ENCODE results near the gene ASB10. TPM values are rescaled to one million over a fixed set of nuclear protein-coding genes. Genes with fewer than 3 reads are reported as not detected.

The ASB10 gene
- total and polyA plus RNA-seq, 2 donors (not counting 1 experiment from before 2014, with no cell fraction given): not detected

DNA sequence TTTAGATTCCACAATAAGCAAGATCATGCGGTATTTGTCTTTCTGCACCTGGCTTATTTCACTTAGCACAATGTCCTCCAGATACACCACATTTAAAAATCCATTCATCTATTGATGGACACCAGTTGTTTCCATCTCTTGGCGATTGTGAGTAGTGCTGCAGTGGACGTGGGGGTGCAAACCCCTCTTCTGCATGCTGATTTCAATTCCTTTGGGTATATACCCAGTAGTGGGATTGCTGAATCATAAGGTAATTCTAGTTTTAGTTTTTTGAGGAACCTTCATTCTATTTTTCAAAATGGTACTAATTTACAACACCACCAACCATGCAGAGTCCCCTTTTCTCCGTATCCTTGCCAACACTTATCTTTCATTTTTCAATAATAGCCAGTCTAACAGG is 2.0 kb upstream of the ASB10 start:
- Histone ChIP-seq H3K36me3 (ENCODE audit: control insufficient read depth, insufficient read depth, low read length) (no peaks in the 10 kb centered on the region), H3K27me3 (ENCODE audit: control insufficient read depth, insufficient read depth, low read length) (peaks cover 27% of the 10 kb centered on the region)
- TF ChIP-seq, protein P1, sequence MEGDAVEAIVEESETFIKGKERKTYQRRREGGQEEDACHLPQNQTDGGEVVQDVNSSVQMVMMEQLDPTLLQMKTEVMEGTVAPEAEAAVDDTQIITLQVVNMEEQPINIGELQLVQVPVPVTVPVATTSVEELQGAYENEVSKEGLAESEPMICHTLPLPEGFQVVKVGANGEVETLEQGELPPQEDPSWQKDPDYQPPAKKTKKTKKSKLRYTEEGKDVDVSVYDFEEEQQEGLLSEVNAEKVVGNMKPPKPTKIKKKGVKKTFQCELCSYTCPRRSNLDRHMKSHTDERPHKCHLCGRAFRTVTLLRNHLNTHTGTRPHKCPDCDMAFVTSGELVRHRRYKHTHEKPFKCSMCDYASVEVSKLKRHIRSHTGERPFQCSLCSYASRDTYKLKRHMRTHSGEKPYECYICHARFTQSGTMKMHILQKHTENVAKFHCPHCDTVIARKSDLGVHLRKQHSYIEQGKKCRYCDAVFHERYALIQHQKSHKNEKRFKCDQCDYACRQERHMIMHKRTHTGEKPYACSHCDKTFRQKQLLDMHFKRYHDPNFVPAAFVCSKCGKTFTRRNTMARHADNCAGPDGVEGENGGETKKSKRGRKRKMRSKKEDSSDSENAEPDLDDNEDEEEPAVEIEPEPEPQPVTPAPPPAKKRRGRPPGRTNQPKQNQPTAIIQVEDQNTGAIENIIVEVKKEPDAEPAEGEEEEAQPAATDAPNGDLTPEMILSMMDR (conservative IDR thresholded peaks at IDR 0.05 in 1 of 2, IDR thresholded peaks at IDR 0.05 in 1 of 2; ENCODE audit: low read depth in 1 of 2, low read length in 2 of 2): no peak
- no peak for TF ChIP-seq EZH2 (IDR thresholded peaks at IDR 0.05; ENCODE audit: low read length, missing control alignments)

DNA sequence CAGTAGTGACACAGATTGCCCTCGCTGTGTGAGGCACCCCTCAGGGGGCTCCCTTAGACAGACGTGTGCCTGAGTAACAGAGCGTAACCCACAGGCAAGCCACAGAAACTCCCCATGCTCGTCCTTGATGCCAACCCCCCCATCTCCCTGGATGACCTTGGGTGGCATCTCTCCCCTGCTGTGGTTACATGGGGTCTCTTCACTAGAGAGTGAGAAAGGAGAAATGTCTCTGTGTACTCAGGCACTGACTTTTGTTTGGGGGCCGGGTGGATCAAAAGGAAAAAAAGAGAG is 1.1 kb upstream of the ASB10 start:
- no peaks in the 10 kb centered on the region for H4K20me1 ChIP-seq (ENCODE audit: control insufficient read depth, extremely low read depth, insufficient read depth, low read length)
- H3K36me3 ChIP-seq (ENCODE audit: control insufficient read depth, insufficient read depth, low read length): no peaks in the 10 kb centered on the region
- no peaks in the 10 kb centered on the region for H3K9me3 ChIP-seq (ENCODE audit: control insufficient read depth, insufficient read depth, low read depth, low read length)
- H3K27ac ChIP-seq (ENCODE audit: insufficient read depth, low read length): no peak overlapping the region
- no peak overlapping the region for H3K4me3 ChIP-seq (replicated peaks in 1 of 4; ENCODE audit: control extremely low read depth in 1 of 4, insufficient read depth in 1 of 4, low read depth in 3 of 4, low read length in 4 of 4)
- H3K9ac ChIP-seq (ENCODE audit: insufficient read depth, low read length): no peak overlapping the region
- no peak overlapping the region for H2AFZ ChIP-seq (ENCODE audit: low read length)
- no peaks in the 10 kb centered on the region for H3K79me2 ChIP-seq (ENCODE audit: control insufficient read depth, insufficient read depth, low read length)
- TF ChIP-seq, protein P1 (conservative IDR thresholded peaks at IDR 0.05 in 1 of 2, IDR thresholded peaks at IDR 0.05 in 1 of 2; ENCODE audit: low read depth in 1 of 2, low read length in 2 of 2): no peak
- TF ChIP-seq EZH2 (IDR thresholded peaks at IDR 0.05; ENCODE audit: low read length, missing control alignments): no peak
- H3K27me3 ChIP-seq (ENCODE audit: control insufficient read depth, insufficient read depth, low read length): peaks cover 27% of the 10 kb centered on the region
- no peaks in the 10 kb centered on the region for H3K4me1 ChIP-seq (ENCODE audit: control insufficient read depth, extremely low read depth, insufficient read depth, low read length)
- H3K4me2 ChIP-seq (ENCODE audit: extremely low read depth, insufficient read depth, low read length): no peak overlapping the region
- no peak for DNase-seq (ENCODE audit: low read depth in 2 of 2)

More for the DNA sequence above, 2.0 kb upstream of the ASB10 start:
- no peak overlapping the region for H2AFZ ChIP-seq (ENCODE audit: low read length)
- no peaks in the 10 kb centered on the region for H3K4me1 ChIP-seq (ENCODE audit: control insufficient read depth, extremely low read depth, insufficient read depth, low read length)
- no peaks in the 10 kb centered on the region for H3K9me3 ChIP-seq (ENCODE audit: control insufficient read depth, insufficient read depth, low read depth, low read length)
- no peak for DNase-seq (ENCODE audit: low read depth in 2 of 2)
- no peaks in the 10 kb centered on the region for H3K79me2 ChIP-seq (ENCODE audit: control insufficient read depth, insufficient read depth, low read length)
- H3K4me2 ChIP-seq (ENCODE audit: extremely low read depth, insufficient read depth, low read length): no peak overlapping the region
- no peak overlapping the region for H3K27ac ChIP-seq (ENCODE audit: insufficient read depth, low read length)
- H3K4me3 ChIP-seq (replicated peaks in 1 of 4; ENCODE audit: control extremely low read depth in 1 of 4, insufficient read depth in 1 of 4, low read depth in 3 of 4, low read length in 4 of 4): no peak overlapping the region
- no peak overlapping the region for H3K9ac ChIP-seq (ENCODE audit: insufficient read depth, low read length)
- no peaks in the 10 kb centered on the region for H4K20me1 ChIP-seq (ENCODE audit: control insufficient read depth, extremely low read depth, insufficient read depth, low read length)

- no peaks in the 10 kb centered on the region for H3K9me3 ChIP-seq (ENCODE audit: control insufficient read depth, insufficient read depth, low read depth, low read length)
- TF ChIP-seq EZH2 (IDR thresholded peaks at IDR 0.05; ENCODE audit: low read length, missing control alignments): no peak
- TF ChIP-seq, protein P1 (conservative IDR thresholded peaks at IDR 0.05 in 1 of 2, IDR thresholded peaks at IDR 0.05 in 1 of 2; ENCODE audit: low read depth in 1 of 2, low read length in 2 of 2): no peak
- no peaks in the 10 kb centered on the region for H3K79me2 ChIP-seq (ENCODE audit: control insufficient read depth, insufficient read depth, low read length)
- no peak overlapping the region for H3K4me3 ChIP-seq (replicated peaks in 1 of 4; ENCODE audit: control extremely low read depth in 1 of 4, insufficient read depth in 1 of 4, low read depth in 3 of 4, low read length in 4 of 4)
- no peak overlapping the region for H3K9ac ChIP-seq (ENCODE audit: insufficient read depth, low read length)
- no peak overlapping the region for H2AFZ ChIP-seq (ENCODE audit: low read length)
- H3K36me3 ChIP-seq (ENCODE audit: control insufficient read depth, insufficient read depth, low read length): no peaks in the 10 kb centered on the region
- H3K27ac ChIP-seq (ENCODE audit: insufficient read depth, low read length): no peak overlapping the region
- H3K4me2 ChIP-seq (ENCODE audit: extremely low read depth, insufficient read depth, low read length): no peak overlapping the region
- H4K20me1 ChIP-seq (ENCODE audit: control insufficient read depth, extremely low read depth, insufficient read depth, low read length): no peaks in the 10 kb centered on the region
- H3K27me3 ChIP-seq (ENCODE audit: control insufficient read depth, insufficient read depth, low read length): peaks cover 27% of the 10 kb centered on the region
- no peak for DNase-seq (ENCODE audit: low read depth in 2 of 2)
- no peaks in the 10 kb centered on the region for H3K4me1 ChIP-seq (ENCODE audit: control insufficient read depth, extremely low read depth, insufficient read depth, low read length)
Observed at GRCh38 chr7:151187409-151188251, 580 bp upstream of the ASB10 start.

Data from fibroblast of lung (primary cell).